GM10266 (cell line): Measurements from ENCODE around the gene AKR1A1.
"Not testable (repeated sequence)": the region's sequence is repeated elsewhere in the genome, so short reads cannot be mapped to it uniquely, and the experiment has no call there.

Source experiments
- DNase-seq: peaks from one replicate; pipeline ENCODE4 v3.0.0; 2012; ENCODE audit errors: extremely low spot score
- TF ChIP-seq, protein P1 (sequence below): IDR thresholded peaks from 2 replicates; pipeline ENCODE4 v1.5.1; 2012; ENCODE audit warnings: mild to moderate bottlenecking, low read depth; ENCODE audit not compliant: control insufficient read depth, insufficient read depth; ENCODE audit errors: missing control alignments

AKR1A1 gene

DNA sequence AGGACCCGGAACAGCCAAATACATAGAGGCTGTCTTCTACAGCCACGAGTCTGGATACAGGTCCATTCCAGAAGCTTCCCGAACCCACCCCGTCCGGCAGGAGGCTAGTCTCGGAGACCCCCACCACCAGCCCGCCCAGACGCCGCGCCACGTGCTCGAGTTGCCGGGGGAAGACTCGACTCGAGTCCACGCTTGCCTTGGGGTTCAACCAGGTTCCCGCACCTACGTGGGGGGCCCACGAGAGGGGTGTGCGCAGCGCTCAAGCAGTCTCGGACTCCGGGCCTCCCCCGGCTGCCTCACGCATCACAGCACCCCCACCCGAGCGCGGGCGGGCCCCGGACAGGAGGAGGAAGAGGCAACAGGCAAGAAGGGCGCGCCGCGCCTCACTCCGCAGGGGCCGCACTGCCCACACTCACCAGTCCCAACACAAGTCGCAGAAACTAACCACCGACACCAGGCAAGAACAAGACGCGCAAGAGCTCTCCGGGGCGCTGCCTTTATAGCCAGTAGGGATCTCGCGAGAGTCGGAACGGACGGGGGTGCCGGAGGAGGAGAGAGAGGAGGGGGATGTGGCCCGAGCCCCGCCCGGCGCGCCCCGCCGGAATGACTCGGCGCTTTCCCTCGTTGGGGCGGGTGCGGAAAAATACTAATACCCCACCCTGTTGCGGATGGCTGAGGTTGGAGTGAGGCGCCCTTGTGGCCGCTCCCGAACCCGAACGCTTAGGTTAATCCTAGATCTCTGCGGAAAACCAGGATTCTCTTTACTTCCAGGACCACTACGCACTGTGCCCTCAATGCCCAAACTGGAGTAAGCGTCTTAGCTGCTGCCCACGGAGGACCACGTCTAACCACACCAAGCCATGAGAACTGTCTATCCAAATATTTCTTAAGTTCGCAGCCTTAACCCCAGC, 29.0 kb upstream of the AKR1A1 start, which contains the start of gene PRDX1:
Gene PRDX1, minus strand, starts transcription at position 472 of the 911 bp plus-strand sequence. CDS start 2,841 bp downstream, outside the sequence.
- peak; percentile 91 for DNase-seq
- TF ChIP-seq, protein P1, sequence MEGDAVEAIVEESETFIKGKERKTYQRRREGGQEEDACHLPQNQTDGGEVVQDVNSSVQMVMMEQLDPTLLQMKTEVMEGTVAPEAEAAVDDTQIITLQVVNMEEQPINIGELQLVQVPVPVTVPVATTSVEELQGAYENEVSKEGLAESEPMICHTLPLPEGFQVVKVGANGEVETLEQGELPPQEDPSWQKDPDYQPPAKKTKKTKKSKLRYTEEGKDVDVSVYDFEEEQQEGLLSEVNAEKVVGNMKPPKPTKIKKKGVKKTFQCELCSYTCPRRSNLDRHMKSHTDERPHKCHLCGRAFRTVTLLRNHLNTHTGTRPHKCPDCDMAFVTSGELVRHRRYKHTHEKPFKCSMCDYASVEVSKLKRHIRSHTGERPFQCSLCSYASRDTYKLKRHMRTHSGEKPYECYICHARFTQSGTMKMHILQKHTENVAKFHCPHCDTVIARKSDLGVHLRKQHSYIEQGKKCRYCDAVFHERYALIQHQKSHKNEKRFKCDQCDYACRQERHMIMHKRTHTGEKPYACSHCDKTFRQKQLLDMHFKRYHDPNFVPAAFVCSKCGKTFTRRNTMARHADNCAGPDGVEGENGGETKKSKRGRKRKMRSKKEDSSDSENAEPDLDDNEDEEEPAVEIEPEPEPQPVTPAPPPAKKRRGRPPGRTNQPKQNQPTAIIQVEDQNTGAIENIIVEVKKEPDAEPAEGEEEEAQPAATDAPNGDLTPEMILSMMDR = no peak

DNA sequence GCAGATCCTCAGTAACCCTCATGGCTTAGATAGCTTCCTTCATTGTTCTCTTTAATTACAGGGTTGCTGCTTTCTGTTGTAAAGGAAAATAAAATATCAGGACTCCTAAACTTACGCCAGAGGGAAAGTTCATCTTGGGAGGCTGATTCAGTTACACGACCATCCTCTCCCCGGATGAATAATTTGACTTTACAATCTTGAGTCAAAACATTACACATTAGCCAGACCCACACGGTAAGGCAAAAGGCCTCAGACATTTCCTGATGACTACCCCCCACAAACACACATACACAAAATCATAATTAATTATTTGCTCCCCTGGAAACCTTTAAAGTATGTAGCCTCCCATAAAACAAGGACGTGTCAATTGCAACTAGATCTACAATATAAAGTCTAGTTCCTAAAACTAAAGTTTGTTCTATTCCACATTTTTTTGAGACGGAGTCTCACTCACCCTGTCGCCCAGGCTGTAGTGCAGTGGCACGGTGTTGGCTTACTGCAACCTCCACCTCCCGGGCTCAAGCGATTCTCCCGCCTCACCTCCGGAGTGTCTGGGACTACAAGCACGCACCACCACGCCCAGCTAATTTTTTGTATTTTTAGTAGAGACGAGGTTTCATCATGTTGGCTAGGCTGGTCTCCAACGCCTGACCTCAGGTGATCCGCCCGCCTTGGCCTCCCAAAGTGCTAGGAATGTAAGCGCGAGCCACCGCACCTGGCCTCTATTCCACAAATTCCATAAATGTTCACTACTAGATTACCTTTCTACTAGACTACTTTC, 28.1 kb upstream of the AKR1A1 start:
- TF ChIP-seq, protein P1 = no peak
- DNase-seq = no peak

DNA sequence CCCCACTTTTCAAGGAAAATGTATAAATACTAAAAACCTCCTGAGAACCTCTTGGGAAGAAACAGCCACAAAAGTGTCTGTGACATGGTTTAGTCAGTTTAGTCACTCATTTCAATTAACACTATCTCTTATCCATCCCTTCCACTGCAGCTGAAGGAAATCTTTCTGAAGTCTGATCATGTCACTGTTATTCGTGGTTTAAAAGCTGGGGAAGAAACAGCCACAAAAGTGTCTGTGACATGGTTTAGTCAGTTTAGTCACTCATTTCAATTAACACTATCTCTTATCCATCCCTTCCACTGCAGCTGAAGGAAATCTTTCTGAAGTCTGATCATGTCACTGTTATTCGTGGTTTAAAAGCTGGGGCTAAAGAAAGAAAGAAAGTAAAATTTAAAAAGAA, 27.1 kb upstream of the AKR1A1 start:
- DNase-seq = not testable (repeated sequence)

DNA sequence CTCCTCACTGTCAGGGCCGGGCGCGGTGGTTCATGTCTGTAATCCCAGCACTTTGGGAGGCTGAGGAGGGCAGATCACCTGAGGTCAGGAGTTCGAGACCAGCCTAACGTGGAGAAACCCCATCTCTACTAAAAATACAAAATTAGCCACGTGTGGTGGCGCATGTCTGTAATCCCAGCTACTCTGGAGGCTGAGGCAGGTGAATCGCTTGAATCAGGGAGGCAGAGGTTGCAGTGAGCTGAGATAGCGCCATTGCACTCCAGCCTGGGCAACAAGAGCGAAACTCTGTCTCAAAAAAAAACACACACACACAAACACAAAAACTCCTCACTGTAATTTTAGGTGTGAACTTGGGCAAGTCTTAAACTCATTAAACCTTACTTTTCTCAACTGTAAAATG, 26.7 kb upstream of the AKR1A1 start:
- not testable (repeated sequence) for DNase-seq

DNA sequence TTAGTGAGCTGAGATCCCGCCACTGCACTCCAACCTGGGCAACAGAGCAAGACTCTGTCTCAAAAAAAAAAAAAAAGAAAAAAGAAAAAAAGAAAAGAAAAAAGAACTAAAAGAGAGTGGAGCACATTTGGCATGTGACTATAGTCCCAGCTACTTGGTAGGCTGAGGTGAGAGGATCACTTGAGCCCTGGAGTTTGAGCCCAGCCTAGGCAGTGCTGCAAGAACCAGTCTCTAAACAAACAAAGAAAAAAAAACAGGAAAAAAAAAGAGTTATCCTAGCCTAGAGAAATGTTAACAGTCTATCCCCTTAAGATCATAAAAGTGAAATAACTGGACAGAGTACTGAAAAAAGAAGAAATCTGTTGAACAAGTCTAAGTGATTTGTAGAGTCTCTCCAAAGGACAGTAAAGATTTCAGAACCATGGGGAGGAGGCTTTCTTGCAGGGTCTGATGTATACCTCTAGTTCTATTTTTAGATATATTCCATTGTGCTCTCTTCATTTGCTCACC, 24.4 kb upstream of the AKR1A1 start:
- TF ChIP-seq, protein P1 = no peak
- no peak for DNase-seq

DNA sequence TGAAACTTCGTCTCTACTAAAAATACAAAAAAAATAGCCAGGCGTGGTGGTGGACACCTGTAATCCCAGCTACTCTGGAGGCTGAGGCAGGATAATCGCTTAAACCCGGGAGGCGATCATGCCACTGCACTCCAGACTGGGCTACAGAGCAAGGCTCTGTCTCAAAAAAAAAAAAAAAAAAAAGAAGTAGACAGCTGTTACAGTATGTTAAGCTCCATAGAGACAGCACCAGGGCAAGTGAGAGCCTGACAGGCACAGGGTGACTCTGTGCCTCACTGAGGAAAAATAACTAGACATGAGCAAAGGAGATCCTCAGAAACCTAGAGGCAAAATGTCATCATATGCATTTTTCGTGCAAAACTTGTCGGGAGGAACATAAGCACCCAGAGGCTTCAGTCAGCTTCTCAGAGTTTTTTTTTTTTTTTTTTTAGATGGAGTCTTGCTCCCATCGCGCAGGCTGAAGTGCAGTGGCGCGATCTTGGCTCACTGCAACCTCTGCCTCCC, 19.9 kb upstream of the AKR1A1 start:
- DNase-seq = no peak
- TF ChIP-seq, protein P1 = no peak

DNA sequence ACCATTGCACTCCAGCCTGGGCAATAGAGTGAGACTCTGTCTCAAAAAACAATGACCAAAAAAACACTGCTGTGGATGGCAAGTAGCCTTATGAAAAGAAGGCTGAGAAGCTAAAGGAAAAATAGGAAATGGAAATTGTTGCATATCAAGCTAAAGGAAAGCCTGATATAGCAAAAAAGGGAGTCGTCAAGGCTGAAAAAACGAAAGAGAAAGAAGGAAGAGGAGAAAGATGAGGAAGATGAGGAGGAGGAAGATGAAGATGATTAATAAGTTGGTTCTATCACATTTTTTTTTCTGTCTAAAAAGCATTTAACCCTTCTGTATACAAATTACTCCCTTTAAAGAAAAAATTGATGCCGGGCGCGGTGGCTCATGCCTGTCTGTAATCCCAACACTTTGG, 18.8 kb upstream of the AKR1A1 start:
- TF ChIP-seq, protein P1 = no peak
- no peak for DNase-seq
